ENCODE results near the gene RPL32. TPM values are rescaled to one million over a fixed set of nuclear protein-coding genes. Genes with fewer than 3 reads are reported as not detected.
"Not testable (repeated sequence)": the region's sequence is repeated elsewhere in the genome, so short reads cannot be mapped to it uniquely, and the experiment has no call there.

The RPL32 gene
- polyA plus RNA-seq, 3 donors, result 932 to 1,052 (median 942) TPM

DNA sequence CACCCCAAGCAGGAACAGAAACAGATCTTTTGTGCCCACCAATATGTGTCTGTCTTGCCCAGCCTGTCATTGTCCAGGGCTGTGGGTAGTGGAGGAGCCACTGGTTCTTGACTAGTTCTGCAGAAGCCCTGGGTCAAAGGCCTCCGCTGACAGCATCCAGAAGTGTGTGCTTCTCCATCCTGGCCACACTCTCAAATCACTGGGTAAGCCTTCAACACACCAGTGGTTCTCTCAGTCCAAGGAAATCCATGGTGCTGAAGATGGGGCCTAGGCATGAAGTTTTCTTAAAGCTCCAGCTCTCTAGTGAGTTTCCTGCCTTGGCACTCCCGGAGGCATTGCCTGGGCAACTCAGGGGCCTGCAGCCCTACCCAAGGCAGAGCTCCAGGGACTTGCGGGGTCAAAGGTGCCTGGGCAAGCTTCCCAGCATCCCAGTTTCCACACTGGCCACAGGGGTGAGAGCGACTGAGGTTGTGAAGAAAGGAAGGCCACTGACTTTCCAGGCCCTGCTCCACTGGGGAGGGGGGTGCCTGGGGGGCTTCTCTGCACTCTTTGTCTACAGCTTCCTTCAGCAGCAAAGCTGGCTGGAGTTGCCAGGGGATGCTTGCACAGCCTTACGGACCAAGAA is 37.9 kb upstream of the RPL32 start:
- Histone ChIP-seq H3K79me2 (ENCODE audit: insufficient read depth, low read length) (no peaks in the 10 kb centered on the region), H3K4me2 (replicated peaks; ENCODE audit: extremely low read depth, low read length, poor library complexity, severe bottlenecking) (no peak overlapping the region), H2AFZ (ENCODE audit: insufficient read depth, low read depth, low read length, poor library complexity, severe bottlenecking) (no peak overlapping the region), H3K4me3 (replicated peaks in 1 of 3; ENCODE audit: low read depth in 2 of 3, low read length in 3 of 3) (no peak overlapping the region), H3K4me1 (ENCODE audit: control insufficient read depth in 1 of 2, insufficient read depth in 2 of 2, low read length in 2 of 2) (peaks cover 8 to 10% of the 10 kb centered on the region in 2 donors), H3K9ac (ENCODE audit: insufficient read depth, low read length, poor library complexity, severe bottlenecking) (no peak overlapping the region), H3K36me3 (replicated peaks in 1 of 2; ENCODE audit: control insufficient read depth in 1 of 2, insufficient read depth in 2 of 2, low read length in 2 of 2) (no peaks in the 10 kb centered on the region), H3K27me3 (ENCODE audit: control insufficient read depth in 2 of 2, insufficient read depth in 2 of 2, low read length in 2 of 2) (peaks cover 0 to 4% of the 10 kb centered on the region in 2 donors), H4K20me1 (ENCODE audit: insufficient read depth, low read length) (no peaks in the 10 kb centered on the region), H3K9me3 (replicated peaks in 1 of 2; ENCODE audit: control insufficient read depth in 1 of 2, insufficient read depth in 1 of 2, low read length in 2 of 2) (no peaks in the 10 kb centered on the region), H3K27ac (ENCODE audit: low read depth in 1 of 2, low read length in 2 of 2) (no peak overlapping the region)
- Mint-ChIP-seq H3K27me3 (ENCODE audit: low read depth in 3 of 3) (peaks cover 18 to 21% (median 18%) of the 10 kb centered on the region in 3 donors), H3K4me1 (peaks cover 2% of the 10 kb centered on the region), H3K4me3 (no peak overlapping the region), H3K36me3 (no peaks in the 10 kb centered on the region), H3K9me3 (peaks cover 0 to 4% (median 0%) of the 10 kb centered on the region in 7 donors), H3K27ac (peak overlapping the region in 1 of 7 donors; percentile 72)
- 90% methylated on average over 3 of the region's 5 CpGs for WGBS (ENCODE audit: insufficient coverage)
- intact Hi-C loops (cut with micrococcal nuclease), result no loop called here
- DNase-seq, result no peak
- TF ChIP-seq, protein P1, sequence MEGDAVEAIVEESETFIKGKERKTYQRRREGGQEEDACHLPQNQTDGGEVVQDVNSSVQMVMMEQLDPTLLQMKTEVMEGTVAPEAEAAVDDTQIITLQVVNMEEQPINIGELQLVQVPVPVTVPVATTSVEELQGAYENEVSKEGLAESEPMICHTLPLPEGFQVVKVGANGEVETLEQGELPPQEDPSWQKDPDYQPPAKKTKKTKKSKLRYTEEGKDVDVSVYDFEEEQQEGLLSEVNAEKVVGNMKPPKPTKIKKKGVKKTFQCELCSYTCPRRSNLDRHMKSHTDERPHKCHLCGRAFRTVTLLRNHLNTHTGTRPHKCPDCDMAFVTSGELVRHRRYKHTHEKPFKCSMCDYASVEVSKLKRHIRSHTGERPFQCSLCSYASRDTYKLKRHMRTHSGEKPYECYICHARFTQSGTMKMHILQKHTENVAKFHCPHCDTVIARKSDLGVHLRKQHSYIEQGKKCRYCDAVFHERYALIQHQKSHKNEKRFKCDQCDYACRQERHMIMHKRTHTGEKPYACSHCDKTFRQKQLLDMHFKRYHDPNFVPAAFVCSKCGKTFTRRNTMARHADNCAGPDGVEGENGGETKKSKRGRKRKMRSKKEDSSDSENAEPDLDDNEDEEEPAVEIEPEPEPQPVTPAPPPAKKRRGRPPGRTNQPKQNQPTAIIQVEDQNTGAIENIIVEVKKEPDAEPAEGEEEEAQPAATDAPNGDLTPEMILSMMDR (IDR thresholded peaks at IDR 0.05), result no peak

DNA sequence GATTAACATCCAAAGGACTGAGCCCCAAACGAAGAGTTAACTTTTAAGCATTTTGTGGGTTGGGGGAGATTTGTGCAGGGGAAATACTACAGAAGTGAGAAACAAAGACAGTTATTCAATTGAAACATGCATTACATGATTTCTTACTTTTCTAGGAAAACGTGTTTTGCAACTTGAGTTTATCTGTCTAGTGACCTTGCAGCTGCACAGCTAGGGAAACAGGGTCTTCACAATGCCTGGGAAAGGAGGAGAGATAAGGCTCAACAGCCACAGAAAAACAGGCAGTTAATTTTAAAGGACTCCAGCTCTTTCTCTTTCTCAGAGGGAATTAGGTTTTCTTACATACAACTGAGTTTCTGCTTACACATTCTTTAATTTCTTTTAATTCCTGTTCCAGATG is 37.4 kb upstream of the RPL32 start:
- H3K36me3 ChIP-seq (replicated peaks in 1 of 2; ENCODE audit: control insufficient read depth in 1 of 2, insufficient read depth in 2 of 2, low read length in 2 of 2); DNase-seq; H3K4me1 Mint-ChIP-seq; H3K9me3 Mint-ChIP-seq; H3K27ac ChIP-seq (ENCODE audit: low read depth in 1 of 2, low read length in 2 of 2); H3K4me1 ChIP-seq (ENCODE audit: control insufficient read depth in 1 of 2, insufficient read depth in 2 of 2, low read length in 2 of 2); H3K27ac Mint-ChIP-seq; H3K79me2 ChIP-seq (ENCODE audit: insufficient read depth, low read length); H3K4me3 Mint-ChIP-seq; H3K9ac ChIP-seq (ENCODE audit: insufficient read depth, low read length, poor library complexity, severe bottlenecking); H2AFZ ChIP-seq (ENCODE audit: insufficient read depth, low read depth, low read length, poor library complexity, severe bottlenecking); H4K20me1 ChIP-seq (ENCODE audit: insufficient read depth, low read length); H3K9me3 ChIP-seq (replicated peaks in 1 of 2; ENCODE audit: control insufficient read depth in 1 of 2, insufficient read depth in 1 of 2, low read length in 2 of 2); H3K4me2 ChIP-seq (replicated peaks; ENCODE audit: extremely low read depth, low read length, poor library complexity, severe bottlenecking); H3K36me3 Mint-ChIP-seq; H3K27me3 ChIP-seq (ENCODE audit: control insufficient read depth in 2 of 2, insufficient read depth in 2 of 2, low read length in 2 of 2); H3K4me3 ChIP-seq (replicated peaks in 1 of 3; ENCODE audit: low read depth in 2 of 3, low read length in 3 of 3); intact Hi-C loops (cut with micrococcal nuclease): not testable (repeated sequence)
- WGBS (ENCODE audit: insufficient coverage), result no CpG with 5 or more reads among the region's 2 CpGs
- H3K27me3 Mint-ChIP-seq (ENCODE audit: low read depth in 3 of 3), result peaks cover 18 to 21% (median 18%) of the 10 kb centered on the region in 3 donors
